ENCODE results near the gene TAS2R50.

- TF ChIP-seq ATF3 (CRISPR knock-in tag; conservative IDR thresholded peaks at IDR 0.05) (no peak), USF2 (CRISPR knock-in tag; IDR thresholded peaks at IDR 0.05) (no peak)
These were observed 43.5 kb downstream of the TAS2R50 start for GRCh38 chr12:10943167-10943566.
